DND-41 (cell line): ENCODE data around the gene ACLY.

Source experiments
- ATAC-seq: fragments of 200-7000 bp; cut with Tn5 transposase; 3 replicates; pipeline ENCODE4 v1.9.1; 2021; ENCODE audit warnings: low read depth; ENCODE audit not compliant: insufficient read depth
- DNase-seq: peaks from one replicate; pipeline ENCODE4 v3.0.0-alpha.2; 2020
- H2AFZ ChIP-seq: 2 replicates; pipeline ENCODE4 v1.6.0; 2012; ENCODE audit warnings: low read depth, low read length
- H3K27ac ChIP-seq: 2 replicates; pipeline ENCODE4 v1.5.1; 2012; ENCODE audit warnings: low read length, inconsistent platforms
- H3K27me3 ChIP-seq: fragments of 200-600 bp; sonication (generic); 2 replicates; pipeline ENCODE4 v1.6.0; 2012; ENCODE audit warnings: low read length, mild to moderate bottlenecking, inconsistent platforms; ENCODE audit not compliant: insufficient read depth, poor library complexity
- H3K36me3 ChIP-seq: 2 replicates; pipeline ENCODE4 v1.5.1; 2012; ENCODE audit warnings: low read length, inconsistent platforms; ENCODE audit not compliant: insufficient read depth
- H3K4me1 ChIP-seq: 2 replicates; pipeline ENCODE4 v1.5.1; 2012; ENCODE audit warnings: mild to moderate bottlenecking, low read length; ENCODE audit not compliant: insufficient read depth
- H3K4me2 ChIP-seq: 2 replicates; pipeline ENCODE4 v1.6.0; 2012; ENCODE audit warnings: mild to moderate bottlenecking, moderate library complexity, low read length, inconsistent platforms; ENCODE audit not compliant: insufficient read depth
- H3K4me3 ChIP-seq, 2 experiments: fragments of 200-600 bp in 1 of 2; shearing (Covaris generic) in 1 of 2; 2 replicates each; pipeline ENCODE4 v1.5.1; 2012 to 2016; ENCODE audit warnings: inconsistent platforms in 2 of 2, low read length in 2 of 2, mild to moderate bottlenecking in 2 of 2, low read depth in 1 of 2, moderate library complexity in 1 of 2
- H3K79me2 ChIP-seq: 2 replicates; pipeline ENCODE4 v1.6.0; 2012; ENCODE audit warnings: low read length, inconsistent platforms; ENCODE audit not compliant: insufficient read depth
- H3K9ac ChIP-seq: 2 replicates; pipeline ENCODE4 v1.6.0; 2012; ENCODE audit warnings: low read depth, mild to moderate bottlenecking, inconsistent platforms, low read length, moderate library complexity
- H3K9me3 ChIP-seq: 2 replicates; pipeline ENCODE4 v1.5.1; 2012; ENCODE audit warnings: low read length, moderate library complexity, mild to moderate bottlenecking, inconsistent platforms; ENCODE audit not compliant: insufficient read depth, severe bottlenecking
- H4K20me1 ChIP-seq: 2 replicates; pipeline ENCODE4 v1.6.0; 2012; ENCODE audit warnings: low read length; ENCODE audit not compliant: insufficient read depth
- CTCF ChIP-seq: IDR thresholded peaks from 2 replicates; pipeline ENCODE4 v1.5.1; 2012; ENCODE audit warnings: borderline replicate concordance, low read length, moderate library complexity, mild to moderate bottlenecking; ENCODE audit not compliant: poor library complexity, severe bottlenecking; ENCODE audit errors: extremely low read depth
- EZH2 ChIP-seq: IDR thresholded peaks from 3 replicates; pipeline ENCODE4 v1.6.1; 2012; ENCODE audit warnings: borderline replicate concordance, low read depth, mild to moderate bottlenecking, moderate library complexity, low read length, inconsistent platforms; ENCODE audit not compliant: severe bottlenecking

Gene ACLY

GRCh38 chr17:41905172-41905571 lies 13.6 kb downstream of the ACLY start:
- TF ChIP-seq EZH2 (no peak), CTCF (no peak)
- ATAC-seq (no peak), DNase-seq (no peak)
- H3K9ac ChIP-seq = no peak overlapping the region
- H3K36me3 ChIP-seq = peaks cover 97% of the 10 kb centered on the region
- H3K27me3 ChIP-seq = no peaks in the 10 kb centered on the region
- no peak overlapping the region for H3K4me3 ChIP-seq
- no peak overlapping the region for H3K4me2 ChIP-seq
- no peaks in the 10 kb centered on the region for H3K9me3 ChIP-seq
- no peak overlapping the region for H3K27ac ChIP-seq
- peaks cover 24% of the 10 kb centered on the region for H4K20me1 ChIP-seq
- H2AFZ ChIP-seq = no peak overlapping the region
- no peaks in the 10 kb centered on the region for H3K79me2 ChIP-seq
- no peaks in the 10 kb centered on the region for H3K4me1 ChIP-seq

GRCh38 chr17:41904242-41904841 lies 14.4 kb downstream of the ACLY start:
- Histone ChIP-seq H3K9me3 (no peaks in the 10 kb centered on the region), H3K4me3 (no peak overlapping the region), H3K27me3 (no peaks in the 10 kb centered on the region), H3K4me1 (no peaks in the 10 kb centered on the region), H3K4me2 (no peak overlapping the region), H2AFZ (no peak overlapping the region), H3K9ac (no peak overlapping the region), H3K36me3 (peaks cover 95% of the 10 kb centered on the region), H3K27ac (no peak overlapping the region), H3K79me2 (no peaks in the 10 kb centered on the region), H4K20me1 (peaks cover 21% of the 10 kb centered on the region)
- no peak for ATAC-seq
- TF ChIP-seq CTCF (no peak), EZH2 (no peak)
- no peak for DNase-seq

GRCh38 chr17:41901646-41902045 lies 17.1 kb downstream of the ACLY start:
- no peak overlapping the region for H2AFZ ChIP-seq
- H3K36me3 ChIP-seq = peaks cover 96% of the 10 kb centered on the region
- H3K9me3 ChIP-seq = no peaks in the 10 kb centered on the region
- H3K27me3 ChIP-seq = no peaks in the 10 kb centered on the region
- no peak for TF ChIP-seq CTCF
- no peak for TF ChIP-seq EZH2
- DNase-seq = no peak
- H3K4me2 ChIP-seq = no peak overlapping the region
- H3K79me2 ChIP-seq = no peaks in the 10 kb centered on the region
- H3K9ac ChIP-seq = no peak overlapping the region
- H3K27ac ChIP-seq = no peak overlapping the region
- no peak for ATAC-seq
- peaks cover 13% of the 10 kb centered on the region for H4K20me1 ChIP-seq
- no peak overlapping the region for H3K4me3 ChIP-seq
- no peaks in the 10 kb centered on the region for H3K4me1 ChIP-seq

- DNase-seq = no peak
- Histone ChIP-seq H3K4me2 (no peak overlapping the region), H3K79me2 (no peaks in the 10 kb centered on the region; the same call in 1 of the 2 replicates), H3K27ac (no peak overlapping the region), H3K27me3 (no peaks in the 10 kb centered on the region), H2AFZ (no peak overlapping the region), H3K4me3 (no peak overlapping the region), H3K9ac (no peak overlapping the region), H4K20me1 (peaks cover 30% of the 10 kb centered on the region), H3K36me3 (peaks cover 97% of the 10 kb centered on the region), H3K9me3 (no peaks in the 10 kb centered on the region), H3K4me1 (no peaks in the 10 kb centered on the region)
- TF ChIP-seq EZH2 (no peak), CTCF (peak; percentile 12)
- ATAC-seq = no peak; the same call in 2 of the 3 replicates
Observed at GRCh38 chr17:41896726-41897125, 22.0 kb downstream of the ACLY start.
